GM12801 (cell line): Measurements from ENCODE around the gene JMJD6.

ENCODE experiments used
- TF ChIP-seq, protein P1 (sequence below): IDR thresholded peaks from one replicate; pipeline ENCODE4 v1.5.1; 2011; ENCODE audit warnings: control low read depth; ENCODE audit not compliant: insufficient read length; ENCODE audit errors: extremely low read depth

The JMJD6 gene

DNA sequence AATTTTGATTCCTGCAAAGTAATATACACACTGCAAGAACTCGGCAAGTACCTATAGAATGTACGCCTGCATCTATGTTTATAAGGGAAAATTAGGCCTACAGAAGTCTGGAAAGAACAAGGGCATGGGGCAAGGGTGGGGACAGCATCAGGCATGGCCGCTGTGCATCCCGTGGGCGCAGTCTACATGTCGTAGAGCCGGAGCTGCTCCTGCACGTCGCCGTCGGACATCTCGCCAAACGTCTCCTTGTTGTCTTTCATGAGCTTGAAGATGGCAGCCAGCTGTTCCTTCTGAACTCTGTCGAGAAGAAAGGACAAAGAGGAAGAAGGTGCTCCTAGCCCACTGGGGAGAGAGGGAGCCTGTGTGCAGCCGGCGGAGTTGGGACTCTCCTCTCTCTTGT is 49.0 kb downstream of the JMJD6 start:
- TF ChIP-seq, protein P1, sequence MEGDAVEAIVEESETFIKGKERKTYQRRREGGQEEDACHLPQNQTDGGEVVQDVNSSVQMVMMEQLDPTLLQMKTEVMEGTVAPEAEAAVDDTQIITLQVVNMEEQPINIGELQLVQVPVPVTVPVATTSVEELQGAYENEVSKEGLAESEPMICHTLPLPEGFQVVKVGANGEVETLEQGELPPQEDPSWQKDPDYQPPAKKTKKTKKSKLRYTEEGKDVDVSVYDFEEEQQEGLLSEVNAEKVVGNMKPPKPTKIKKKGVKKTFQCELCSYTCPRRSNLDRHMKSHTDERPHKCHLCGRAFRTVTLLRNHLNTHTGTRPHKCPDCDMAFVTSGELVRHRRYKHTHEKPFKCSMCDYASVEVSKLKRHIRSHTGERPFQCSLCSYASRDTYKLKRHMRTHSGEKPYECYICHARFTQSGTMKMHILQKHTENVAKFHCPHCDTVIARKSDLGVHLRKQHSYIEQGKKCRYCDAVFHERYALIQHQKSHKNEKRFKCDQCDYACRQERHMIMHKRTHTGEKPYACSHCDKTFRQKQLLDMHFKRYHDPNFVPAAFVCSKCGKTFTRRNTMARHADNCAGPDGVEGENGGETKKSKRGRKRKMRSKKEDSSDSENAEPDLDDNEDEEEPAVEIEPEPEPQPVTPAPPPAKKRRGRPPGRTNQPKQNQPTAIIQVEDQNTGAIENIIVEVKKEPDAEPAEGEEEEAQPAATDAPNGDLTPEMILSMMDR: no peak

DNA sequence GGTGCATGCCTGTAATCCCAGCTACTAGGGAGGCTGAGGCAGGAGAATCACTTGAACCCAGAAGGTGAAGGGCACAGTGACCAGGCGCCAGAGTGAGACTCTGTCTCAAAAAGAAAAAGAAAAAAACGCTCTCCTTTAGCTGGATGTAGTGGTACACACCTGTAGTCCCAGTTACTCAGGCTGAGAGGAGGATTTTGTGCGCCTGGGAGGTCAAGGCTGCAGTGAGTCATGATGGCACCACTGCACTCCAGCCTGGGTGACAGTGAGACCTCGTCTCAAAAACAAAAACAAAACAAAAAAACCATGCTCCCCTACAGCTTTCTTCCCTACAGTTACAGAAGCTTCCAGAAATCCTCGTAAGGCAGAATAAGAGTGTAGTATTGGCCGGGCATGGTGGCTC is 49.8 kb downstream of the JMJD6 start:
- TF ChIP-seq, protein P1: no peak

DNA sequence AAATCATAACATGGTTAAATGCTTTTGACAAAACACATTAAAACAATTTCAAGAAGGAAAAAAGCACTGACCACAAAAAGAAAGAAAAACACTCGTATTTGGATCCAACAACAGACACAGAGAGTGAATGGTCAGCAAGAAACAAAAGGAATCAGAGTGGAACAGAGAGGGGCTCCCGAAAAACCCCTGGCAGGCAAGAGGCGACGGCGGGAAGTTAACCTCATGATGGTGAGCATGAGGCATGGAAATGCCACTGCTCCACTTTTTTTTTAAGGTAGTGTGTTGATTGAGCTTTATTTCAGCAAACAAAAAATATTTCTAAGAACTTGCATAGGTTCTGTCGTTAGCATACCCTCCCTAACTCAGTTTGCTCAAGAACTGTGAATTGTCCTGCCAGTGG is 50.8 kb downstream of the JMJD6 start:
- TF ChIP-seq, protein P1: no peak

DNA sequence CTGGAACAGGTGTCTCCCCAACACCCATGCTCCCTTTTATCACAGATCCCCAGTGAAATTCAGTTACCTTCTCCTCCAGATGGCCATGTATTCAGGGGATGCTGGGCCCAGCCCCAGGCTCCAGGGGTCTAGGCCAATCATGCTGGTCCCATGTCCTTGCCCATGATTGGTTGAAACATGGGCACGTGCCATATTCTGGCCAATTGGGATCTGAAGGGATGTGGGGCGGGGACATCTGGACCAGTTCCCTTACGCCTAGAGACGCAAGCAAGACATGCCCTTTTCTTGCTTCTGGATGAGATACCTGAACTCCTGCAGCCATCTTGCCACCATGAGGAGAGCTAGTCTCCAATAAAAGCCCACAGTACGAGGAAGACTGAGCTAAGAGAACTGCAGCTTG is 51.8 kb downstream of the JMJD6 start:
- TF ChIP-seq, protein P1: no peak

DNA sequence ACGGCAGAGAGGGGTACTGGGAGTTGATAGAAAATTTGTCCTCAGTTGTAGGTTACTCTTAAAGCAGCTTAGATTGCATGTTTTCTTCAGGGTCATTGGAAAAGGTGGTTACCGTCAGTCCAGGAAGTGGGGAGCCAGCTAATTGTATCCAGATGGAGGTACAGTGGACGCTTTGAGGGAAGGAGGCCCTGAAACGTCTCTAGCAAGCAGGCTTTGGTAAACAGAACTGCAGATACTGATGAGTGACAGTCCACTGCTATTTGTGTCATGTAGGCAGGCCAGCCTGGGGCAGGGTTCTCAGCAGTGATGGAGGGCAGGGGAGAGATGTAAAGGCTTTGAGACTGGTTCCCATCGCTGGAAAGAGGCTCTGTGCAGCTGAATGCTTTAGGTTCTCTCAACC is 52.7 kb downstream of the JMJD6 start:
- TF ChIP-seq, protein P1: no peak

- TF ChIP-seq, protein P1: no peak
Observed at GRCh38 chr17:76672892-76673291, 53.5 kb downstream of the JMJD6 start.

GRCh38 chr17:76672270-76672851 is 54.0 kb downstream of the JMJD6 start:
- TF ChIP-seq, protein P1: no peak
